ENCODE measurements around the gene DNASE1L3. TPM values are rescaled to one million over a fixed set of nuclear protein-coding genes. Genes with fewer than 3 reads are reported as not detected.
A peak's percentile ranks its signal among the peaks of the same experiment; 100 is the strongest.

Gene DNASE1L3
- total and polyA plus RNA-seq, 2 of the 13 experiments (the other 11 are each of a cell fraction or from before 2014, with no cell fraction given), result 0.86 to 1.7 TPM

DNA sequence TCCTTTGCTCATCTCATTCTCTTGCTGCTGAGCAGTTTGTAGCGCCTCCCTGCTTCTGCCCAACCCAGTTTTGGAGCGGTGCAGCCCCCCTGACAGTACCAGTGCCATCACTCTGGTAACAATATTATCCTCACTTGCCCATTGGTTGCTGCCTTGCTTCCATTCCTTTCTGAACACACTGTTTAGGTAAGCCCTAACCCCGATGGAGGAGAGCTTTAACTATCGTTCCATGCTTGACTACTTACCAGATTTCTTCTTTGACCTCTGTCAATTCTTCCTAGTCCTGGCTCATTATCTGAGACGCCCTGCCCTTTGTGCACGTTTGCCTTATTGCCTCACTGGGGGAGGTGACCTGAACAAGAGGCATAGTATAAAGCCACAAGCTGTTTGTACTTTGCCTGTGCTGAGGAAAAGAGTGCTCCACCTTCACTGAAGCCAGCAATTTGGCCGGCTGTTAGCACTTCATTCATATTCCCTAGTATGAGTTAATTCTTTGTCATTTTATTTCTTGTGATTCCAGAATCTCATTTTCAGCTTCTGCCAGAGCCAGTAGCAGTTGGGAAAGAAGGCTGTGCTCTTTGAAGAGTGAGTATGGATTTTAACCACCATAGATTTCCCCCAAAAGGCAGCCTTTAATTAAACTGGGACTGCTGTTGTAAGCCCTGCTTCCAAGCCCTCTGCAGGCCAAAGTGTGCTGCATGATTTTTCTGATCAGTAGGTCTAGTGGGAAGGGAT, 38.8 kb upstream of the DNASE1L3 start:
- FAIRE-seq (peak; percentile 90), DNase-seq (ENCODE audit: low spot score) (peak; percentile 78), ATAC-seq (peak; percentile 93)
- Histone ChIP-seq H2AFZ (ENCODE audit: low read length) (no peak overlapping the region), H3K9ac (ENCODE audit: insufficient read depth, low read depth, low read length) (peak overlapping the region; percentile 42), H3K27ac (ENCODE audit: extremely low read length, insufficient read depth, low read length) (peak overlapping the region; percentile 67), H3K79me2 (ENCODE audit: insufficient read depth, low read length) (no peaks in the 10 kb centered on the region), H3K27me3 (ENCODE audit: control insufficient read depth in 1 of 2, insufficient read depth in 2 of 2, low read length in 2 of 2) (no peaks in the 10 kb centered on the region), H3K4me1 (ENCODE audit: insufficient read depth, low read length) (peaks cover 59% of the 10 kb centered on the region), H3K9me3 (ENCODE audit: low read length) (no peaks in the 10 kb centered on the region), H3K4me2 (ENCODE audit: low read depth, low read length) (peak overlapping the region; percentile 74), H3K36me3 (replicated peaks in 1 of 2; ENCODE audit: control insufficient read depth in 1 of 2, insufficient read depth in 2 of 2, low read length in 2 of 2) (peaks cover 0 to 3% of the 10 kb centered on the region in 2 experiments; a peak in 1 of 5 replicates), H3K4me3 (replicated peaks in 1 of 3; ENCODE audit: insufficient read depth in 1 of 3, low read depth in 2 of 3, low read length in 3 of 3) (peak overlapping the region; percentile 7 to 22 (median 22); a peak in 3 of 6 replicates), H4K20me1 (ENCODE audit: insufficient read depth, low read length) (no peaks in the 10 kb centered on the region)
- in situ Hi-C loops (cut with HindIII; ENCODE audit: extremely low pct_ligation_motif_present, low pct_unique_long_range_greater_than_20kb), result no loop called here
- 11% methylated on average over 7 of the region's 7 CpGs for WGBS (ENCODE audit: low lambda C conversion rate)
- POLR2A ChIA-PET, result interaction anchor here (2.3 kb wide), 1 partner anchor 57 kb away, joined by 11 read pairs; the partner anchor contains the start of genes HTD2 and RPP14
- CTCF ChIA-PET (ENCODE audit: low intra/inter-chr PET ratio, low total read pairs), result no interaction called here
- TSS peak; percentile 60 for BruUV-seq (replicated peaks)
- intact Hi-C loops (cut with micrococcal nuclease; ENCODE audit: unreplicated experiment), result loop anchor here (1.0 kb wide), 1 partner anchor 32 kb away; no protein-coding TSS in a partner anchor
- no peak for TF ChIP-seq ZNF121 (CRISPR knock-in tag; IDR thresholded peaks at IDR 0.05)
- TF ChIP-seq LCORL (IDR thresholded peaks at IDR 0.05), result no peak
- peak; percentile 44; the same call in 1 of the 2 replicates for TF ChIP-seq LCORL (CRISPR knock-in tag; IDR thresholded peaks at IDR 0.05)
- TF ChIP-seq HNF4G (IDR thresholded peaks at IDR 0.05; ENCODE audit: borderline replicate concordance, low read depth, low read length), result peak; percentile 64; the same call in 1 of the 2 replicates
- no peak for TF ChIP-seq HNF4G (CRISPR knock-in tag; IDR thresholded peaks at IDR 0.05; ENCODE audit: borderline replicate concordance, low read depth)
- no peak for TF ChIP-seq RNF219 (CRISPR knock-in tag; IDR thresholded peaks at IDR 0.05)
- TF ChIP-seq GABPA (IDR thresholded peaks at IDR 0.05; ENCODE audit: low read depth, low read length), result no peak
- TF ChIP-seq GABPA (CRISPR knock-in tag; IDR thresholded peaks at IDR 0.05; ENCODE audit: low read depth), result no peak
- TF ChIP-seq, protein P1, sequence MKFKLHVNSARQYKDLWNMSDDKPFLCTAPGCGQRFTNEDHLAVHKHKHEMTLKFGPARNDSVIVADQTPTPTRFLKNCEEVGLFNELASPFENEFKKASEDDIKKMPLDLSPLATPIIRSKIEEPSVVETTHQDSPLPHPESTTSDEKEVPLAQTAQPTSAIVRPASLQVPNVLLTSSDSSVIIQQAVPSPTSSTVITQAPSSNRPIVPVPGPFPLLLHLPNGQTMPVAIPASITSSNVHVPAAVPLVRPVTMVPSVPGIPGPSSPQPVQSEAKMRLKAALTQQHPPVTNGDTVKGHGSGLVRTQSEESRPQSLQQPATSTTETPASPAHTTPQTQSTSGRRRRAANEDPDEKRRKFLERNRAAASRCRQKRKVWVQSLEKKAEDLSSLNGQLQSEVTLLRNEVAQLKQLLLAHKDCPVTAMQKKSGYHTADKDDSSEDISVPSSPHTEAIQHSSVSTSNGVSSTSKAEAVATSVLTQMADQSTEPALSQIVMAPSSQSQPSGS (CRISPR knock-in tag; IDR thresholded peaks at IDR 0.05), result no peak
- TF ChIP-seq, protein P2, sequence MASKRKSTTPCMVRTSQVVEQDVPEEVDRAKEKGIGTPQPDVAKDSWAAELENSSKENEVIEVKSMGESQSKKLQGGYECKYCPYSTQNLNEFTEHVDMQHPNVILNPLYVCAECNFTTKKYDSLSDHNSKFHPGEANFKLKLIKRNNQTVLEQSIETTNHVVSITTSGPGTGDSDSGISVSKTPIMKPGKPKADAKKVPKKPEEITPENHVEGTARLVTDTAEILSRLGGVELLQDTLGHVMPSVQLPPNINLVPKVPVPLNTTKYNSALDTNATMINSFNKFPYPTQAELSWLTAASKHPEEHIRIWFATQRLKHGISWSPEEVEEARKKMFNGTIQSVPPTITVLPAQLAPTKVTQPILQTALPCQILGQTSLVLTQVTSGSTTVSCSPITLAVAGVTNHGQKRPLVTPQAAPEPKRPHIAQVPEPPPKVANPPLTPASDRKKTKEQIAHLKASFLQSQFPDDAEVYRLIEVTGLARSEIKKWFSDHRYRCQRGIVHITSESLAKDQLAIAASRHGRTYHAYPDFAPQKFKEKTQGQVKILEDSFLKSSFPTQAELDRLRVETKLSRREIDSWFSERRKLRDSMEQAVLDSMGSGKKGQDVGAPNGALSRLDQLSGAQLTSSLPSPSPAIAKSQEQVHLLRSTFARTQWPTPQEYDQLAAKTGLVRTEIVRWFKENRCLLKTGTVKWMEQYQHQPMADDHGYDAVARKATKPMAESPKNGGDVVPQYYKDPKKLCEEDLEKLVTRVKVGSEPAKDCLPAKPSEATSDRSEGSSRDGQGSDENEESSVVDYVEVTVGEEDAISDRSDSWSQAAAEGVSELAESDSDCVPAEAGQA (IDR thresholded peaks at IDR 0.05; ENCODE audit: low read depth), result no peak
- TF ChIP-seq, protein P2 (CRISPR knock-in tag; IDR thresholded peaks at IDR 0.05; ENCODE audit: borderline replicate concordance), result no peak
- TF ChIP-seq ZNF350 (CRISPR knock-in tag; IDR thresholded peaks at IDR 0.05; ENCODE audit: borderline replicate concordance, low read depth), result no peak
- 0 out of 2 replicates have a peak, but pooled peaks have one; percentile 16 for TF ChIP-seq HMG20B (CRISPR knock-in tag; conservative IDR thresholded peaks at IDR 0.05)
